DMS79 treated with DMSO at 0.1 percent for 48 hours (cell line): ENCODE results near the gene WWC2.

Experiments
- DNase-seq: peaks from one replicate; lab custom pipeline; 2025; lab: John Stamatoyannopoulos, UW

Gene WWC2

DNA sequence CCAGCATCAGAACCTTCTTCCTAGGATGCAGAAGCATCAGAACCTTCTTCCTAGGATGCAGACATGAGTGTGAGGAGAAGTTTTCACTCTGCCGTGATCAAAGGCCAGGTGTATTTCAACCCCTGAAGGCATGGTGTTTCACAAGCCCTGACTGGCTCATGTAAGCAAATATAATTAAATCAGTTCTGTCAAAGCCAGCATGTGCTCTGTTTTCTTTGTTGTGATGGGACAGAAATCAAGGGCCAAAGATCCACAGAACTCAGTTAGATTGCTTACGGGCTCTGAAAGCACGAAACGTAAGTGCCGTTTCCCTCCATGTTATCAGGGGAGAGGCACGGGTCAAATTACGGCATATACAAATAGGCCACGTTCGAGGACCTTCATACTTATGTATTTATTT, 255.2 kb downstream of the WWC2 start:
- peak; percentile 7 for DNase-seq

DNA sequence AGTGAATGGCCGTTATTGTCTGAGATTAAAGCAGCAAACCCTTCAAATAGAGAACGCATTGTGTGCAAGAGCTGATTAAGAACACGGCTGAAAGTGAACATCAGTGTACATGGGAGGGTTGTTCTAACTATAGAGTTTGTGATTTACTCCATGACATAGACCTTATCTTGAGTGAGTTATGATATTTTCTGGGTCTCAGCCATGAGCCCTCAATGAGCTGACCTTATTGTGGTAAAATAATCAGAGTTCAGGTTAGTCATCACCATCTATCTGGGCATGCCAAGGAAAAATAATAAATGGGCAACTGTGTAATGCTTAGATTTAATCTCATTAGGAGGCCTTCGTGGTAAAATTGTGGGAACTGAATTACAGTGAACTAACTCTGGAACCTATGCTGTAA, 256.3 kb downstream of the WWC2 start:
- peak; percentile 30 for DNase-seq

DNA sequence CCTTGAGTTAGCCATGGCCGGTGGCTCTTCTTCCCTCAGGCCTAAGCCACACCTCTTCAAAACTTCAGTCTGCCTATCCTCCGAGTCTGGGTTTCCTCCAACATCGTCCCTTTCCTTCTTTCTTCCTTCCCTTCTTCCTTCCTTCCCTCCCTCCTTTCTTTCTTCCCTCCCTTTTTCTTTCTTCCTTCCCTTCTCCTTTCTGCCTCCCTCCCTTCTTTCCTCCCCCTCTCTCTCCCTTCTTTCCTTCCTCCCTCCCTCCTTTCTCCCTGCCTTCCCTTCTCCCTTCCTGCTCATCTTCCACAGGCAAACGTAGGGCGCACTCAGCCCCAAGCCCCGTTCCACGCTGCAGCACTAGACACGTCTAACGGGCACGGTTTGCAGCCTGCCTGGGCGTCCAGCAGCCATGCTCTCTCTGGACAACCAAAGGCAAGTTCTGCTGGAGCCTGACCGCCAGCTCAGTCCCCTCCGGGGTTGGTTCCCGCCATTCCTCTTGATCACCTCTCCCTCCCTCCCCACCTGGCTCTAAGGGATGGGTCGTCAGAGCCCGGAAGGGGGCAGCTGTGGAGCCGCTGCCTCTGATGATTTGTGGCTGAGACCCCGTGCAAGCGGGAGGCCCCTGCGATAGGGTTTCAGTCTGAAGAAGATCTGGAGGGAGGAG, 257.2 kb downstream of the WWC2 start:
- peak; percentile 64 for DNase-seq

DNA sequence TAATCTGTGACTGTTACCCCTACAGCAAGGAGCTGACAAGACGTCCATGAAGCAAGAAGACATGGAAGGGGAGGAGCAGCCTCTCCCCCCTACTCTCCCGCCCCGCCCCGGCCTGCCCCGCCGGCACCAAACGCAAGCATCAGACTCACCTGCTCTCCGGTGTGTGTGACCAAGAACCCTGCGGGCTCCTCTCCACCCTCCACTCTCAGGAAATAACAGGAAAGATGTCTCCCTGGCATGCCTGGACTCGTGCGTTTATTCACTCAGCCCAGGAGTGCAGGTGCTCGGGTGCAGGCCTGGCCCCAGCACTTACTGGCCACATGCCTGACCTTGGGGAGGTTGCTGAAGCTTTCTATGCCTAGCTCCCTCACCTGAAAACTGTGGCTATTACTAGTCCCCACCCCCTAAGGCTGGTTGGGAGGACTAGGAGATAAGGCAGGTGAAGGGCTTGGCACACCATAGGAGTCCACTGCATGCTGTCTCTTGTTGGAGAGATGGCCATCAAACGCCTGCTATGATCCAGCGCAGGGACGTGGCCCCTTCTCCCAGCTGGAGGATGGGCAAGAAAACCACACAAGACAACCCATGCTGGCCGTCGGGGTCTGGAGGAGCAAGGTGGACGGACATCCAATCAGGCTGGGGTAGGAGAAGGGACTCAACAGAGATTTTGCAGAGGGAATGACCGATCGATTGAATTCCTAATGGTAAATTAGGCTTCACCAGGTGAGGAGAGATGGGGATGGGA, 258.0 kb downstream of the WWC2 start:
- peak; percentile 73 for DNase-seq

DNA sequence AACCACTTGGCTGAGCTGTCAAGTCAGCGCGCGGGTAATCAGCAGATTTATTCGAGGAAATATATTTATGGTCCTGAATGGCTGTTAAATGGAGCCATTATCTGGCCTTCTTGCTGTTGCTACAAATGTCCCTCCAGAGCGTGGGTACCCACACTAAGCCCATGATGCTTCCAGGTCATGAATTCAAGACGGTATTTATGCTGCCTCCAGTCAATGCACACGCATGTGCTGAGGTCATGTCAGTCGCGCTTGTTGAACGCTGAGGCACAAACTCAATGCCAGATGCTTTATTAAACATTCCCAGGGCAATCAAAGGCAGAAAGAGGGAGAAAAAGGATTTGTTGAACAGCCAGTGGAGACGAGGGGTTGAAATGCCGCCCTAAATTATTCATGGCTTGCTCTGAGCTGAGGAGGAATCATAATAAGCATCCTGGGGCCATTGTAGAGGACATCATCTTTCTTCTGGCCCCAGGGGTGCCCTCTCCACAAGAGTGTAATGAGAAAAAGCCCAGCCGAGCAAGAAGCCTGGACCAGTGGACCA, 259.2 kb downstream of the WWC2 start:
- no peak for DNase-seq

DNA sequence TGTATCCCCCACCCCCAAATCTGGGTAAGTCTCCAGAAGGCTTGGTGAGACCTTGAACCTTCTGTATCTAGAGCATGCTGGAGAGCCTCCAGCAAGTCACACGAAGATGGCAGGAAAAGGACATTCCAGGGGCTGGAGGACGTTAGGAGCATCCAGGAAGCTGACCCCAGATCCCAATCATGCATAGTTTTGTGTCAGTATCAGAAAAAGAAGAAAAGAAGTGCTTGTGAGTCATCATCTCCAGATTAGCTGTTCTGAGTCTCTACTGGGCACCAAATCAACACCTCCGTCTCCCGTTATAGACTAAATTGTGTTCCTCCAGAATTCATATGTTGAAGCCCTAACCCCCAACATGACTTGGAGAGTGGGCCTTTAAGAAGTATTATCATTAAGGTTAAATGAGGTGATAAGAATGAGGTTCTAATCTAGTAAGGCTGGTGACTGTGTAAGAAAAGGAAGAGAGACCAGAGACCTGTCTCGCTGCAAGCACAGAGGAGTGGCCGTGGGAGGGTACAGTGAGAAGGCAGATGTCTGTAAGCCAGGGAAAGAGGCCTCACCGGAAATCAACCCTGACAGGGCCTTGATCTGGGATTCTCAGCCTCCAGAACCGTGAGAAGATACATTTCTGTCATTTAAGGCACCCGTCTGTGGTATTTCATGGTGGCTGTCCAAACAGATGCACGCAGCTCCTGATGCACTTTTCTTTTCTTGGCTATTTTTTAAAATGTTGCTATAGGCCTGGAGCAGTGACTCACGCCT, 261.3 kb downstream of the WWC2 start:
- no peak for DNase-seq

DNA sequence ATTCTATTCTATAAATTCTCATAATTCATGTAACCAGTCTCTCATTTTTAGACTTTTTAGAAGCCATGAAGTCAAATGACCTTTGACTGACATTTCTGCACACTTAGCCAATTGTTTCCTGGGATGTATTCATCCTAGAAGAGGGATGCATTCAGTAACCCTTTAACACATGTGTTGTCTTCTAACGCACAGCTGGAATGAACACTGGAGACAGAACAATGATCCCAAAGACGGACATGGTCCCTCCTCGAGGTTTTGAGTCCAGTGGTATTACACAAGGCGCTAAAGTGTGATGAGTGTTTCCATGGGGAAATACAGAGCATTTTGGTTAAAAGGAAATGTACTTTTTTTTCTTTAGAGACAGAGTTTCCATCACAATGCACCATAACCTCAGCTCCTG, 263.0 kb downstream of the WWC2 start:
- no peak for DNase-seq

DNA sequence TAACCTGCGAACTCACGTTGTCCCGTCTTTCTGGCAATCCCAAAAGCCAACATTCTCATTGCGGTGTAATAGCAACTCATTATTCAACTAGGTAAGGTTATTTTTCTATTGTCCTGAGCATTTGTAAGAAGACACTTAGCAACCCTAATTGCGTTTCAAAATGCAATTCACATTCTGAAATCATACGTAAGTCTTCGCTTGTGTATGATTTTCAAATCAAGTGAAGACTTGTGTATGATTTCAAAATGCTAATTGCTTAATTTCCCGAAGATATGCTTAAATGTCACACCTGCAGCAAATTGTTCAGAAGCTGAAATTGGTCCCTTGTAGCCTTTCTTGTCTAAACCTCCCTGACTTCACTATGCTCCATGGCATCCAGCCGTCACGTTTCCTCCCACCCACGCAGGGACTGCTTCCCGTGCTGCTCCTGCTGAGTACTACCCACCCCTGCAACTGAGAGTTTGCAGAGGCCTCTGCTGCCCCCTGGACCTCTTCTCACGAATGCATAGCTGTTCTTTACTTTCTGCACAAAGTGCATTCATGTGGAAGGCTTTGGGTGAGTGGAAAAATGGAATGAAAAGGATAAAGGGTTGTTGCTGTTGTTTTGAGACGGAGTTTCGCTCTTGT, 264.0 kb downstream of the WWC2 start:
- no peak for DNase-seq

DNA sequence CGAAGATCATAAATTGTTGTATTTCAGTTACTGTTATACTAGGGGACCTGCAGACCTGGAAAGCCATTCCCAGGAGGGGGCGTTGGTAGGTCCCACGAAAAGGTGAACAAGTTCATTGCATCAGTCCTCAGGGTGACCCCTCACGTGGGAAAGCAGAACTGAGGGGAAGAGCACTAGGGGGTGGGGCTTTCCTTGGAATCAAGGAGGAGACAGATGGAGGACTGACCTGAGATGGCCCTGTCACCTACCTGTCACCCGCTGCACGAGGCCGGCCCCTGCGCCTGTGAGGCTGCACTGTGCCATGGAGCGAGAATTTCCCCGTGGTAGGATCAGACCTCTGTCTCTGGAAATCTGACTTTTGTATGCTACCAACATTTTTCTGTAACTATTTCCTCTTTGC, 265.0 kb downstream of the WWC2 start:
- no peak for DNase-seq

DNA sequence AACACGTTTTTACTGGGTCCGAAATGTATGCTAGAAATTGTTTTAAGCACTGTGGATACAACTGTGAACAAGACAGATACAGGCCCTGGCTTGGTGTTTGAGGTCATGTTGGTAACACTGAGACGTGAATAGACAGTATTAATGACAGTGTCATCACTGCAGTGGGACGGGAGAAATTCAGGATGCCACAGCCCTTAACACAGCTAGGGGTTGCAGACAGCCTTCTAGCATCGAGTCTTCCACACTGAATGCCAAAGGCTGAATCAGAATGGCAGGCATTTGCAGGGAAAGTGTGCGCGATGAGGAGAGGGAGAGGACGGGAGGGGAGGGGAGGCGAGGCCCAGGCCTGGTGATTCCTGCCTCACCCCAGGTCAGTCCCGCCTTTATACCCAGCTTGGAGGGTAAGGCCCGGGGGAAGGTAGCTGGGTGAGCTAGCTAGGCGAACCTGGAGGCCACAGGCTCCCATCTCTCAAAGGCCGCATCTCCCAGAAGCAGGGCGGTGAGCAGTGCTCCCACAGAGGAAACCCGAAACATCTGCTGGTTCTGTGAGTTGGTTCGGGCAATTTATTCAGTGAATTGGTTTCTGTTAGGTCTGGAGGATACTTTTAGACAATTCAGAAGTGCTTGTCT, 267.3 kb downstream of the WWC2 start:
- no peak for DNase-seq

DNA sequence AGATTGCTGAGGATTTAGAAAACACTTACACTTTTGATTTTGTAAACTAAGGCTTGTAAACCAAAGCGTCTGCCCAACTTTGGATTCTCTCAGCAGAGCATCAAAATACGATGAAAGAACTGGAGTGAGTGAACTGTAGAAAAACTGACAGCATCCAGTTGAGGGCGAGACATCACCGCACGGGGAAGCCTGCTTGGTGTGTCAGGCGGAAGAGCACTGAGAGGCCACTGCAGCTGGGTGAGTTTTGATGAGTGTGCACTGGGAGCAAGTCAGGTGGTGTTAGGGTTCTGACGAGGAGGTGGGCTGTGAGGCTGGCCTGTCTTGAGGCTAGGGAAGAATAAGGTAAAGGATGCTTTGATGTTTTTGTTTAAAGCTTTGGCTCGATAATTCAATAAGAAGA, 270.0 kb downstream of the WWC2 start:
- DNase-seq: no peak
